Small intestine (tissue), 7 donors: ENCODE results near the gene NANOS3. TPM values are rescaled to one million over a fixed set of nuclear protein-coding genes. Genes with fewer than 3 reads are reported as not detected.

Experiments
- DNase-seq, 2 donors: peaks; one replicate each; pipeline versions ENCODE4 v3.0.0 to v3.0.0-alpha.2; 2013
- FAIRE-seq: peaks from 2 replicates; lab custom pipeline; 2012; peaks lifted over from hg19 to GRCh38; lab: Jason Lieb, UNC
- H3K27ac ChIP-seq, 3 donors: one replicate each; pipeline ENCODE4 v1.5.1; 2013; ENCODE audit warnings: low read length in 2 of 3, mild to moderate bottlenecking in 2 of 3, control low read depth in 1 of 3, inconsistent platforms in 1 of 3, low read depth in 1 of 3, moderate library complexity in 1 of 3
- H3K27me3 ChIP-seq, 3 donors: one replicate each; pipeline ENCODE4 v1.6.1; 2013; ENCODE audit warnings: low read length in 3 of 3, inconsistent platforms in 1 of 3; ENCODE audit not compliant: control insufficient read depth in 3 of 3, insufficient read depth in 3 of 3
- H3K36me3 ChIP-seq, 3 donors: one replicate each; pipeline ENCODE4 v1.6.1; 2013; ENCODE audit warnings: low read length in 3 of 3, inconsistent platforms in 1 of 3, low read depth in 1 of 3, mild to moderate bottlenecking in 1 of 3, moderate library complexity in 1 of 3; ENCODE audit not compliant: control insufficient read depth in 3 of 3, insufficient read depth in 2 of 3
- H3K4me1 ChIP-seq, 3 donors: one replicate each; pipeline ENCODE4 v1.6.1; 2013; ENCODE audit warnings: low read length in 2 of 3, inconsistent platforms in 1 of 3, low read depth in 1 of 3, mild to moderate bottlenecking in 1 of 3, moderate library complexity in 1 of 3; ENCODE audit not compliant: control insufficient read depth in 3 of 3, insufficient read depth in 2 of 3
- H3K4me3 ChIP-seq, 3 donors: one replicate each; pipeline ENCODE4 v1.5.1; 2013; ENCODE audit warnings: low read length in 3 of 3, control low read depth in 1 of 3, inconsistent platforms in 1 of 3, low read depth in 1 of 3, mild to moderate bottlenecking in 1 of 3, moderate library complexity in 1 of 3
- H3K9me3 ChIP-seq, 2 donors: one replicate each; pipeline ENCODE4 v1.6.1; 2013; ENCODE audit warnings: low read depth in 1 of 2, low read length in 1 of 2; ENCODE audit not compliant: control insufficient read depth in 2 of 2, insufficient read depth in 1 of 2
- WGBS, 3 donors: extraction: QIAGEN DNeasy Blood & Tissue Kit; methylation state at CpG; one replicate each; pipeline ENCODE4 v1.1.7; 2013; 5-methylcytosine and 5-hydroxymethylcytosine counted together
- polyA plus RNA-seq, 4 donors: library from polyadenylated mRNA; stranded (reverse) in 3 of 4; unstranded in 1 of 4; fragments of 200-250 nt in 3 of 4; fragments of 120-200 nt in 1 of 4; gene quantifications; one replicate each; pipeline versions ENCODE4 v1.2.1 to v1.2.3, GENCODE V29; 2013
- donor health status: healthy with polysubstance abuse.
- donor health status: control.
- donor health status: control.
- donor health status: Bipolar disorder and iron deficiency.
- donor health status: healthy.

NANOS3 gene
- polyA plus RNA-seq, 4 donors = 0.45 to 1.0 TPM; not detected in 2

- H3K9me3 ChIP-seq = no peaks in the 10 kb centered on the region
- no peaks in the 10 kb centered on the region for H3K27me3 ChIP-seq
- WGBS, 3 donors = 66 to 72% (median 70%) methylated on average over 5 of the region's 5 CpGs
- FAIRE-seq = no peak
- DNase-seq = no peak
- H3K36me3 ChIP-seq = no peaks in the 10 kb centered on the region
- no peak overlapping the region for H3K27ac ChIP-seq
- H3K4me3 ChIP-seq = no peak overlapping the region
- peaks cover 0 to 2% (median 0%) of the 10 kb centered on the region in 3 donors for H3K4me1 ChIP-seq
Measured at GRCh38 chr19:13894552-13894951, 17.6 kb downstream of the NANOS3 start.

DNA sequence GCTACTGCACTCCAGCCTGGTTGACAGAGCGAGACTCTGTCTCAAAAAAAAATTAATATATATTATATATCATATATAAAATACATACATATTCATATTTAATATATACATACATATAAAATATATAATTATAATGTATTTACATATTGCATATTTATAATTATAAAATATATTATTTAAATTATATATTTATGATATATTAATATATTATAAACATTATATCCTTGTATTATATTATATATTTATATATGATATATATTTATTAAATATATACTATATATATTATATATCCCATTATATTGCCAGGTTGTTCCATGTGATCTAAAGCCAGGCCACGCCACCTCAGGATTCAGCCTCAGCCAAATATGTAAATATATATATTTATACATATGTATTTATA lies 19.3 kb downstream of the NANOS3 start:
- Histone ChIP-seq H3K4me1 (peaks cover 0 to 2% (median 0%) of the 10 kb centered on the region in 3 donors), H3K27me3 (no peaks in the 10 kb centered on the region), H3K36me3 (no peaks in the 10 kb centered on the region), H3K4me3 (no peak overlapping the region), H3K27ac (no peak overlapping the region), H3K9me3 (no peaks in the 10 kb centered on the region)
- DNase-seq = no peak
- WGBS, 3 donors = 93 to 100% (median 96%) methylated on average over 2 of the region's 2 CpGs
- FAIRE-seq = peak; percentile 70

GRCh38 chr19:13899393-13899792 lies 22.5 kb downstream of the NANOS3 start:
- 20 to 65% (median 40%) methylated on average over 10 of the region's 10 CpGs for WGBS, 3 donors
- peak; percentile 59 to 62 for DNase-seq
- no peaks in the 10 kb centered on the region for H3K27me3 ChIP-seq

GRCh38 chr19:13899912-13900584 lies 23.1 kb downstream of the NANOS3 start:
- H3K27ac ChIP-seq = no peak overlapping the region
- no peak for FAIRE-seq
- no peak for DNase-seq
- WGBS, 3 donors = 66 to 75% (median 75%) methylated on average over 5 of the region's 5 CpGs
- H3K4me3 ChIP-seq = no peak overlapping the region
- H3K36me3 ChIP-seq = no peaks in the 10 kb centered on the region
- H3K9me3 ChIP-seq = peaks cover 0 to 2% of the 10 kb centered on the region in 2 donors
- H3K27me3 ChIP-seq = no peaks in the 10 kb centered on the region
- H3K4me1 ChIP-seq = peaks cover 0 to 2% (median 0%) of the 10 kb centered on the region in 3 donors

More at GRCh38 chr19:13899393-13899792, 22.5 kb downstream of the NANOS3 start:
- Histone ChIP-seq H3K4me1 (peaks cover 0 to 2% (median 0%) of the 10 kb centered on the region in 3 donors), H3K4me3 (no peak overlapping the region), H3K27ac (peak overlapping the region in 1 of 3 donors; percentile 42), H3K36me3 (no peaks in the 10 kb centered on the region), H3K9me3 (peaks cover 0 to 2% of the 10 kb centered on the region in 2 donors)
- FAIRE-seq = no peak

- 69 to 77% (median 75%) methylated on average over 4 of the region's 4 CpGs for WGBS, 3 donors
- Histone ChIP-seq H3K9me3 (peaks cover 0 to 2% of the 10 kb centered on the region in 2 donors), H3K36me3 (no peaks in the 10 kb centered on the region), H3K4me3 (no peak overlapping the region), H3K27ac (no peak overlapping the region), H3K4me1 (peaks cover 0 to 12% (median 5%) of the 10 kb centered on the region in 3 donors), H3K27me3 (no peaks in the 10 kb centered on the region)
- no peak for FAIRE-seq
- DNase-seq = no peak
Measured at GRCh38 chr19:13902993-13903555, 26.1 kb downstream of the NANOS3 start.

DNA sequence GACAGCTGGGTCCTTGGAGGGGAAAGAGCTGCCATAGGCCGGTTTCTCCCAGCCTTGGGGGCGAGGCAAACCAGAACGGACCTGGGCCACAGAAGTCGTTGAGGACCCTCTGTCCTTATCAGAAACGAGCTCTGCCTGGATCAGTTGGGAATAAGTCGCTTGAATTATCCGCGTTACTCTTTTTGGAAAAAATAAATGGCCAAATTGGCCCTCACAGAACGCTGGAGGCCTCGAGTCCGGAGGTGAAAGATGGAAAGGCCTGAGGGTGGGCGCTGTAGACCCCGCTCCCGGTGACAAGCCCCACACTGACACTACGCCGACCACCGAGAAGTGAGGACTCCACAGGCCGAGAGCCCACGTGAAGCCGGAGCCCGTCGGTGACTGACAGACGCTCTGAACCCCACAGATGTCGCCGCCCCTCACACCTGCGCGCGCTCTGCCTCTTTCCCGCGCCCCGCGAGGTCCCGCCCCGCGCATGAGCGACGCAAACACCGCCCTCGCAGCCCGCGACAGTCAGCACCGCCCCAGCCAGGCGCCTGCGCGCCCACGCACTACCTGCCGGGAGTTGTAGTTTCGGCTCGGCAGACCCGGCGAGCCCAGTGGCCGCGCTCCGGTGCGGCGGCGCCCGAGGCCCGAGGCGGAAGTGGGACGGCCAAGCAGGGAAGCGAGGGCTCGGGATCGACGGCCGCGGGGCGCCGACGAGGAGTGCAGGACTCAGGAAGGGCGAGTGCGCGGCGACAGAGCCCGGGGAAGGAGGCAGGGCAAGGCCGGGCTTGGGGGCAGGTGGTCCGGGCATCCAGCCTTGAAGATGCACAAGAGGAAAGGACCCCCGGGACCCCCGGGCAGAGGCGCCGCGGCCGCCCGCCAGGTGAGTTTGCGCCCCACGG lies 28.9 kb downstream of the NANOS3 start, which contains the start of the genes BRME1 and CC2D1A:
TSS of gene BRME1 (minus strand) at position 484 of the 887 bp plus-strand sequence. CDS start 1,225 bp downstream, outside the sequence.
TSS of gene CC2D1A (plus strand) at position 568 of the 887 bp plus-strand sequence. CDS start at position 809, 241 bp downstream.
- WGBS, 3 donors = 7 to 16% (median 9%) methylated on average over 62 to 86 of the region's 86 CpGs
- peaks cover 0 to 16% (median 5%) of the 10 kb centered on the region in 3 donors for H3K36me3 ChIP-seq
- H3K9me3 ChIP-seq = peaks cover 0 to 2% of the 10 kb centered on the region in 2 donors
- H3K27me3 ChIP-seq = no peaks in the 10 kb centered on the region
- DNase-seq = peak; percentile 93 to 96
- FAIRE-seq = no peak
- peak within 1 kb of the TSS; percentile 83 to 95 (median 85) for H3K4me3 ChIP-seq
- H3K4me1 ChIP-seq = peaks cover 0 to 12% (median 9%) of the 10 kb centered on the region in 3 donors
- H3K27ac ChIP-seq = peak within 1 kb of the TSS; percentile 96 to 98 (median 97)

GRCh38 chr19:13906521-13906904 lies 29.6 kb downstream of the NANOS3 start:
- WGBS, 3 donors = 0 to 2% (median 1%) methylated on average over 5 to 13 of the region's 13 CpGs
- DNase-seq = peak in 1 of 2 donors; percentile 82
- Histone ChIP-seq H3K4me3 (peak overlapping the region; percentile 83 to 95 (median 85)), H3K36me3 (peaks cover 0 to 22% (median 5%) of the 10 kb centered on the region in 3 donors), H3K27ac (peak overlapping the region; percentile 96 to 98 (median 97)), H3K9me3 (peaks cover 0 to 2% of the 10 kb centered on the region in 2 donors), H3K27me3 (no peaks in the 10 kb centered on the region), H3K4me1 (peaks cover 0 to 12% (median 9%) of the 10 kb centered on the region in 3 donors)
- FAIRE-seq = no peak
